ENCODE measurements around the gene SPATA16.
"Not testable (repeated sequence)": the region's sequence is repeated elsewhere in the genome, so short reads cannot be mapped to it uniquely, and the experiment has no call there.

Gene SPATA16

DNA sequence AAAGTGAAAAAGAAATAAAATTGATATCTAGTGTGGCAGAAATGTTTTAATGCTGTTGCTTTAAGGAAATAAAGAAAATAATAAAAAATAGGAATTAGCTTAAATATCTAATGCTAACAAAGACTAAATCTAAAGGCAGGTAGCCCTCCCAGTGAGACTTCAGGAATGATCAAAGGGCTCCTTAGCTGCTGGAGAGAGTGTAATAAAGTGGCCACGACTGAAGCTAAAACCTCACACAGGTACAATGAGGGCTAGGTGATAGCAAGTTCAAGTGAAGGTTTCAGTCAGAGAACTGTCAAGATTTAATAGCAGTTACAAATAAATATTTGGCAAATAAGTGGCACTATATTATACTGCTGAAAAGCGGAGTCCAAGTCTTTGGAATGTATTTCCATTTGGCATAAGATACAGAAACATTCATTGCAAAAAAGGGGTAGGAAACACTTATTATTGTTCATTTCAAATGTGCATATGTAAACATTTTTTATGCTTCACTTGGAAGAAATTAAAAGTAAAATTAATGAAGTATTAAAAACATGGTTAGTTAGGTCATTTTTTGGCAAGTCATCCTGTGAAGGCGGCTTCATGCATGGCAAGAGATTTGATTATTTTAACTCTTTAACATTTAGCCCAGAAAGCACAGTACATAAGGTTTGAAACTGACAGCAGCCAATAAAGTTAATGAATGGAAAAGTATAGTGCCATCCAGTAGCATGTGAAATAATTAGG, 222.3 kb downstream of the SPATA16 start:
- H3K36me3 Mint-ChIP-seq: no peaks in the 10 kb centered on the region
- H3K27me3 Mint-ChIP-seq: no peaks in the 10 kb centered on the region
- DNase-seq: no peak
- H3K9me3 Mint-ChIP-seq: no peaks in the 10 kb centered on the region
- no peak overlapping the region for H3K27ac Mint-ChIP-seq
- H3K4me3 Mint-ChIP-seq: no peak overlapping the region
- CTCF ChIA-PET: no interaction called here
- H3K4me1 Mint-ChIP-seq: no peaks in the 10 kb centered on the region

DNA sequence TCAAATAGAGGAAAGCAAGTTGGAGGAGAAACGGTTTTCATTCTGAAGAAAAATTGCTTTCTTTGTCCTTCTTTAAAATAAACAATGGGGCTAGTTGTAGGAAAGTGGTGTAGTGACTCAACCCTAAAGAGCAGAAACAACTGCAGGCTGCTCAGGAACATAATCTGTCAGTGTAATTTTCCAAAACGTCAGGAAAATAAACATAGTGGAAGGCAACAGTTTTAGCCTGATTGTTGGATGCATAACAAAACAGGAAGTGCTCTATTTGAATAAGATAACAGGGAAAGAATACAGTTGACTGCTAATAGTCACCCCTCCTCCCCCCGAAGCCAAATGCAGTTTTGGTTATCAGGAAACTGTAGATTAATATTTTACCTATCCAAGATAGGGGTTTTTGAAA, 222.9 kb downstream of the SPATA16 start:
- CTCF ChIA-PET: no interaction called here
- no peak overlapping the region for H3K4me3 Mint-ChIP-seq
- no peaks in the 10 kb centered on the region for H3K27me3 Mint-ChIP-seq
- no peaks in the 10 kb centered on the region for H3K4me1 Mint-ChIP-seq
- no peak for DNase-seq
- no peaks in the 10 kb centered on the region for H3K36me3 Mint-ChIP-seq
- no peaks in the 10 kb centered on the region for H3K9me3 Mint-ChIP-seq
- no peak overlapping the region for H3K27ac Mint-ChIP-seq

DNA sequence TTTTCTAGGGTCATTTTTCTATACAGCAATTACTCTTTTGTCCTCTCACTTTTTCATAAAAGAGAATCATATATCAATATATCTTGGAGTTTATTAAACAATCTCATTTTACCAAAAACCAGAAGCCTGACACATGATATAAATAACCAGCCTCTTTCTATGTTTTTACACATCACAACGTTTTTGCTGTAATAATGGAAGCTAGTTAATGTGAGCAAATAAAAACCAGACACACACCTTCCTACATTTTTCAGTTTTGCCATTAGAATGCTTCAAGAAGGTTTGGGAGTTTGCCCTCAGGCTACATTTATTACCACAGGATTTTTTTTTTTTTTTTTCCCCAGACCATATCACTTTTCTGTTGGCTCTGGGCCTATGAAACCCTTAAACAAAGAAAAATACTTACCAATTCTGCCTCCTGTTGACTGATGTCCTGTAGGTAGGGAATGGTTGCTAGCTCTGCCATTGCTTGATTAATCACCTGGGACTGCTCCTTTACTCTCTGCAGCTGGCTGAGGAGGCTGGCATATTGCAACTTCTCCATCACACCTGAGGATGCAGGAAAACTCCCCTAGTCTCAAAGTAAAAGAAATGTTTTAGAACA, 225.0 kb downstream of the SPATA16 start:
- H3K9me3 Mint-ChIP-seq: no peaks in the 10 kb centered on the region
- H3K27ac Mint-ChIP-seq: no peak overlapping the region
- CTCF ChIA-PET: no interaction called here

DNA sequence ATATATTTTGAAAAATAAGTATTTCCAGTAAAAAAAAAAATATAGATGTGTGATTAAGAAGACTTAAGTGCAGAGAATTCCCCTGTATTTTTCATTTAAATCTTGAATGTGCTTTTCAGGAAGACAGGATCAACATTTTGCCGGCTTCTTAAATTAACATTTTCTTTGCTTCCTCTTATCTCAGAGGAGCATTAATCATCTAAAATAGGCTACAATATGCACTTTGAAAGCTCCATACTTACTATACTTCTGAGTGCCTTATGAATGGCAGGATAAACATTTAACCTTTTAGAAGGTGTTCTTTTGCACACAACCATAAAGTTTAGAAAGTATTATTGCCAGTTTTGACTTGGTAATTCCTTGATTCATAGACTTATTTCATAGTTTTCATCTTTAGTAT, 226.2 kb downstream of the SPATA16 start:
- H3K27me3 Mint-ChIP-seq: no peaks in the 10 kb centered on the region
- no peaks in the 10 kb centered on the region for H3K9me3 Mint-ChIP-seq
- CTCF ChIA-PET: no interaction called here

More for the DNA sequence above, 225.0 kb downstream of the SPATA16 start:
- Mint-ChIP-seq H3K36me3 (no peaks in the 10 kb centered on the region), H3K4me1 (no peaks in the 10 kb centered on the region), H3K4me3 (no peak overlapping the region), H3K27me3 (no peaks in the 10 kb centered on the region)
- DNase-seq: no peak

DNA sequence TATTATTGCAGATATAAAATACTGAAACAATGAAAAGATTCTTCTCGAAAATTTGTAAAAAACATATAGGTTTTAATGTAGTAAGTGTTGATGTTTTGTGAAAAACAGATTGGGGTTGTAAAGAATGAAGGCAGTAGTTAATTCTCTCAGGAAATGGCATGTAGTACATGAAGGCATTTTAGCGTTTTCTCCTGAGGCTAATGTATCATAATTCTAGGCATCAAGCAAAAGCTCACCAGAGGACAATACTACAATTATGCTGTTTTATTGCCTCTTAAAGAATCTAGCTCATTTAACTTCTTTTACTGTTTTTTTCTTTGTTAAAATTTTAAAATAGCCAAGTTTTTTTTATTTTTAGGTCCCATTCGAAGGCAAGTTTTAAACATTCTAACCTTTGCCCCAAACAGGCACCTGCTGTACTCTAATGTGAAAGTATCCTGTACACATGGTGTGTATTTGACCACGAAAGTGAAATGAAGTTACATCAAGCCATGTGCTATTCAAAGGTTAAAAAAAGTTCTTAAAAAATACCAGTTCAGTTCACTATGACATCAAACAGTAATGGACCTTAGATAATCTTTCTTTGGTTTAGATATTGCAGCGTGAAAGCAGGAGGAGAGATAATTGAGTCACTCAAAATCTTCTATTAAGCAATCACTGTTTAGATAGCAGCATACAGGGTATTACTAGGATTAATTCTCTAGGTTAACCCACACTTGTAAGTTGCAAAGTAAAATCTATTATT, 227.0 kb downstream of the SPATA16 start:
- Mint-ChIP-seq H3K27ac (no peak overlapping the region), H3K27me3 (no peaks in the 10 kb centered on the region), H3K4me1 (no peaks in the 10 kb centered on the region), H3K4me3 (no peak overlapping the region), H3K9me3 (no peaks in the 10 kb centered on the region), H3K36me3 (no peaks in the 10 kb centered on the region)
- CTCF ChIA-PET: no interaction called here
- no peak for DNase-seq

More for the DNA sequence above, 226.2 kb downstream of the SPATA16 start:
- Mint-ChIP-seq H3K4me1 (no peaks in the 10 kb centered on the region), H3K27ac (no peak overlapping the region), H3K4me3 (no peak overlapping the region), H3K36me3 (no peaks in the 10 kb centered on the region)
- DNase-seq: no peak

DNA sequence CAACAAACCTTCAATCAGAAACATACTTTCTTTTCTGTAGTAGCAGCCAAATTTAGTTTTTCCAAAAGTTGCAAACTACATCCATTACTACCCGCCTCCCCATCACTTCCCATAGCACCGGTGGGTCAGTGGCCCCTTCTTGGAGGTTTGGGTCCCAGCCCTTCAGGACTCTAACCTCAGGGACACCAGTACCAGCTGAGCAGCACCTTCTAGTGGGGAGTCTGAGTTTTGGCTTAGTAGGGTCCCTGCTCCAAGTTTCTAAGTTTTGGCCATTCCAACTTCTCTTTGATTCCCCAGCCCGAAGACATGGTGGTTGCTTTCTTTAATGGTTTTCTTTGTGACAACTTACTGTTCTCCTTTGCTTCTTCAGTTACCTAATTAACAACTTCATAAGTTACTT, 229.9 kb downstream of the SPATA16 start:
- no peak overlapping the region for H3K27ac Mint-ChIP-seq
- no peaks in the 10 kb centered on the region for H3K27me3 Mint-ChIP-seq
- CTCF ChIA-PET: no interaction called here
- DNase-seq: no peak
- H3K4me3 Mint-ChIP-seq: no peak overlapping the region
- H3K36me3 Mint-ChIP-seq: no peaks in the 10 kb centered on the region
- H3K4me1 Mint-ChIP-seq: no peaks in the 10 kb centered on the region
- no peaks in the 10 kb centered on the region for H3K9me3 Mint-ChIP-seq

DNA sequence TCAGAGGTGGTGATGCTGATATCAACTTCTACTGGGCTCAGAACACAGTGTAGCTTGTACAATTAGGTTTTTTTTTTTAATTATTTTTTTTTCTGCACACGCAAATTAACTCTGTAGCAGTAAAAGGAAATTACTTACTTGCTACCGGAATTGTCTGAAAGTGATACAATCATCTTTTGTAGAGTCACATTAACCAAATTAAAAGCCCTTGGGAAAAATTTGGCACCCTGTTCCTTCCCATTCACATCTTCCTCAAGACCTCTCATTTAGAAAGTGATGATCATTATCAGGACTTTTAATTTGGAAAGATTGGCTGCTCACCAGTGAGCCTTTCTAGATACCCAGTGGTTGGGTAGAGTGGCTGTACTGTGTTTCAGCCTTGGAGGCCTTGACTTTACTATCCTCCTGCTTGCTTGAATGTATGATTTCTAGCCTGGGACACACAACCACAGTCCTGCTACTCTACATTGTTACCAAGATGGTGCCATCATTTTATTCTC, 232.2 kb downstream of the SPATA16 start:
- no peaks in the 10 kb centered on the region for H3K4me1 Mint-ChIP-seq
- no peaks in the 10 kb centered on the region for H3K36me3 Mint-ChIP-seq
- no peak for DNase-seq
- no peak overlapping the region for H3K4me3 Mint-ChIP-seq
- CTCF ChIA-PET: no interaction called here
- peaks cover 3% of the 10 kb centered on the region for H3K27me3 Mint-ChIP-seq
- H3K9me3 Mint-ChIP-seq: no peaks in the 10 kb centered on the region
- no peak overlapping the region for H3K27ac Mint-ChIP-seq

DNA sequence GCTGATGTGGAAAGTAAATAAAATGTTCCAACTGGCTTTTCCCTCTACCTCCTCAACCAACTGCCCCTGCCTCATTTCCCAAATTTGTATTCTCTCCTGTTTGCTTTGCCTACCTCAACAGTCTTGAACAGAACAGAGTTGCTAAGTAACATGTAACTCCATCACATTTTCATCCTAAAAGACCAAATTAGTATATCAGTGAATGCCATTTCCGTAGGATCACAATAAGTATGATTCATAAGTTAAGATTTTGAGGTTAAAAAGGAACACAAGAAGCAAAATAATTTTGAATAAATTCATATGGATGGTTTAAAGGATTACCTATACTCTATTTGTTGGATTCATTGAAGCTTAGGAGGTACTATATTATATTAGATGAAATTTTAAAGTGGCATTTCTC, 235.6 kb downstream of the SPATA16 start:
- no peak overlapping the region for H3K27ac Mint-ChIP-seq
- H3K36me3 Mint-ChIP-seq: no peaks in the 10 kb centered on the region
- DNase-seq: no peak
- no peaks in the 10 kb centered on the region for H3K4me1 Mint-ChIP-seq
- no peaks in the 10 kb centered on the region for H3K9me3 Mint-ChIP-seq
- CTCF ChIA-PET: no interaction called here
- peaks cover 3% of the 10 kb centered on the region for H3K27me3 Mint-ChIP-seq
- H3K4me3 Mint-ChIP-seq: no peak overlapping the region

DNA sequence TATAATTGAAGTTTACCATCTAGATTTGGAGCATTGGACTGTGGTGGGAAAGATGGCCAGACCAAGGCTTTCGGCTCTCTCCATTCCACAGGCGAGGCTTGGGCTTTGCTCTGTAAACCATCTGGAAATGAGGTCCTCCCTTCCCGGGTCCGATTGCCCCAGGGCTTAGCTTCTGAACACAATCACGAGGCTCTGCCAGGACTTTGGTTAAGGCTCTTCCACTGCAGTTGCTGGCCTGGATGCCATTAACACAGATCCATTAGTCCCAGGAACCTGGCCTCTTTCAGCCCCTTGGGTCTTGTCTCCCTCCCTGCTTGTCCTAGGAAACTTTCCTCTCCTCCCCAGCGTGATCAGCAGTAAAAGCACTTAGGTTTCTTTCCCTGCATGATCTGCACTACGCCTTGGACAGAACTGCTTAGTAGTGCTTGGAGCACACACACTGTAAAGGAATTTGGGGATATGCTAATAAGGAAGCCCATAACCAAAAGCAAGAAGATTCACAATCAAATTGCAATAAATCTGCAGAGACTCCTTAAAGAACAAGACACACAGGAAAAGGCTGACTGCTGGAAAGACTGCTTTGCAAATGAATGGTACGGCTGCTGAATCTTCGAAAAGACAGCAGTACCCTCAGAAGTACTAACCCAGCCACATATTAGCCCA, 236.2 kb downstream of the SPATA16 start:
- H3K4me1 Mint-ChIP-seq: no peaks in the 10 kb centered on the region
- H3K36me3 Mint-ChIP-seq: no peaks in the 10 kb centered on the region
- no peak overlapping the region for H3K4me3 Mint-ChIP-seq
- CTCF ChIA-PET: no interaction called here
- H3K27me3 Mint-ChIP-seq: peaks cover 3% of the 10 kb centered on the region
- H3K9me3 Mint-ChIP-seq: no peaks in the 10 kb centered on the region
- H3K27ac Mint-ChIP-seq: no peak overlapping the region
- DNase-seq: no peak

DNA sequence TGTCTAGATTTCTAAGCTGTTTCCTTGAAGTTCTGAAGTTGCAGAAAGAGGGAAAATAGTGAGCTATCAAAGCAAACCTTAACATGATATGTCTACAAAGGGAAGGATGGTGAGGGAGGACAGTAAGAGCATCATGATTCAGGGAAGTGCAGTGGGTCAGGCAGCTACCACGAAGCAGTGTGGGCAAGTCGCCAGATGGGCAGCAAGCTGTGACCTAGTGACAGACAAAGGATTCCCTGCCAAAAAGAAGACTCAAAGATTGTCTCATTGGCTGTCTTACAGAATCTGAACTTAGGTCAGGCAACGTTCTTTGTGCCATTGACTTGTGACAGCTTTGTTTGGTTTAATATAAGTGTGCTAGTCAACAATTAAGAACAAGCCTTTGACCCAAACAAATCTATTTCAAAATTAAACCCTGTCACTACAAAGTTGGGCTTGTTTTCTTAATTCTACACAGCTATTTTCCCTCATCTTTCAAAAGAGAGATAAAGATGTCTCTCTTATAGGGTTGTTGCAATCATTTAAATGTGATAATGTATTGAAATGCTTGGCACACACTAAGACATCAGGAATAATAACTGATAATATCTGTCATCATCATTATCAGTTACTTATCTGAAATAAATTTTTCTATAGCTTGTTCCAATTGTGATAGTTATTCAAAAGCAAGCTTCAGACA, 237.3 kb downstream of the SPATA16 start:
- CTCF ChIA-PET: no interaction called here
- H3K9me3 Mint-ChIP-seq: no peaks in the 10 kb centered on the region

DNA sequence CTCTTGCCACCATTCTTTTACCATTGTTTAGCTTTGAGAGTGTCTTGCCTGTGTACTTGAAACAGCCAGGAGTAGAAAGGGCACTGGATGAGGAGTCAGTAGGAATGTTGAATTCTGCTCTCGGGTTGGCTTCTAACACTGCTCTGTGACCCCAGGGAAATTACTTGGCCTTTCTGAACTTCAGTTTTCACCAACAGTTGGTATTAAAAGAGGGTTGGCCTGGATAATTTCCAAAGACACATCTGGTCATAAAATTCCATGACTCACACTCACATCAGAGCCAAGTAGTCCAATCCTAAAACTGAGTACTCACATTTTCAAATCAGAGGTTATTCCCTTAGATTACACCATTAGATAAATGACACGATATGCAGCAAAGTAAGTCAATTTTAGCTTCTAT, 248.9 kb downstream of the SPATA16 start:
- no peak for DNase-seq
- CTCF ChIA-PET: no interaction called here
- H3K27me3 Mint-ChIP-seq: no peaks in the 10 kb centered on the region
- no peak overlapping the region for H3K4me3 Mint-ChIP-seq
- H3K36me3 Mint-ChIP-seq: no peaks in the 10 kb centered on the region
- H3K9me3 Mint-ChIP-seq: no peaks in the 10 kb centered on the region
- H3K27ac Mint-ChIP-seq: no peak overlapping the region
- no peaks in the 10 kb centered on the region for H3K4me1 Mint-ChIP-seq

More for the DNA sequence above, 237.3 kb downstream of the SPATA16 start:
- no peaks in the 10 kb centered on the region for H3K4me1 Mint-ChIP-seq
- DNase-seq: no peak
- H3K27ac Mint-ChIP-seq: no peak overlapping the region
- H3K4me3 Mint-ChIP-seq: no peak overlapping the region
- no peaks in the 10 kb centered on the region for H3K36me3 Mint-ChIP-seq
- peaks cover 3% of the 10 kb centered on the region for H3K27me3 Mint-ChIP-seq

DNA sequence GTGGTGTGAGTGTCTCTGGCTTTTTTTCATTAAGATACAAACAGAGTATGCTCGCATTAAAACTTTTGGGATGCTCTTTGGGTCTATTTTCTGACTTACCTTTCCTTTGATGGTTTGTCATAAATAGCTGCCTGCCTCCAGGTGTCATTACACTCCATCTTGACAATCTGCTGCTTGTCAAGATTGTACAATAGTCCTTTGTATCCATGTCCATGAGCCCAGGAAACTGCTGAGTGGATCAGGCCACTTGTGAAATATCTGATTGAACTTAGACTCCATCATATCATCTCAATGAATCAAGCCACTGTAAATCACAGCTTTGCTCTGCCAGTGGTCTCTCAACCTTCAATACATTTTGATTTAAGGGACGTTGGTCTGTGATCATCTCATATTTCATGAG, 255.3 kb downstream of the SPATA16 start:
- no peaks in the 10 kb centered on the region for H3K9me3 Mint-ChIP-seq
- H3K27ac Mint-ChIP-seq: no peak overlapping the region
- CTCF ChIA-PET: no interaction called here
- H3K36me3 Mint-ChIP-seq: no peaks in the 10 kb centered on the region
- no peak for DNase-seq
- no peaks in the 10 kb centered on the region for H3K27me3 Mint-ChIP-seq
- no peak overlapping the region for H3K4me3 Mint-ChIP-seq
- H3K4me1 Mint-ChIP-seq: no peaks in the 10 kb centered on the region

DNA sequence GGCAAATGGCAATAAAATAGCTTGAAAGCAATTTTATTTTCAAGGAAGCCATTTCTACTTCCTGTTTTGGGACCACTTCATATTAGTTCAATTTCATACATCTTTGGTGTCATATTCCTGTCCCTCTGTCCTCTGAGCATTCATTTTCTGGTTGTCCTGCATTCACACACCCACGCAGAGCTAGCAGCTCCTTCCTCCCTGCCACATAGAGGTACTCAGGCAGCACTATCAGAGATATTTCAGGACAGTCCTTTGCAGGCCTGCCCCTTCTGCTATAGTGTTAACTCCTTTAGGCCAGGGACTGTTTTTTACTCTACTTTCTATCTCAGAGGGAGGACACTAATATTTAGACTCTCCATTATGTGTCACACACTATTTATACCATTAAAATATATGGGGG, 258.5 kb downstream of the SPATA16 start:
- Mint-ChIP-seq H3K4me3 (no peak overlapping the region), H3K36me3 (no peaks in the 10 kb centered on the region), H3K4me1 (no peaks in the 10 kb centered on the region), H3K9me3 (peaks cover 2% of the 10 kb centered on the region), H3K27me3 (no peaks in the 10 kb centered on the region), H3K27ac (no peak overlapping the region)
- DNase-seq: no peak
- CTCF ChIA-PET: no interaction called here

DNA sequence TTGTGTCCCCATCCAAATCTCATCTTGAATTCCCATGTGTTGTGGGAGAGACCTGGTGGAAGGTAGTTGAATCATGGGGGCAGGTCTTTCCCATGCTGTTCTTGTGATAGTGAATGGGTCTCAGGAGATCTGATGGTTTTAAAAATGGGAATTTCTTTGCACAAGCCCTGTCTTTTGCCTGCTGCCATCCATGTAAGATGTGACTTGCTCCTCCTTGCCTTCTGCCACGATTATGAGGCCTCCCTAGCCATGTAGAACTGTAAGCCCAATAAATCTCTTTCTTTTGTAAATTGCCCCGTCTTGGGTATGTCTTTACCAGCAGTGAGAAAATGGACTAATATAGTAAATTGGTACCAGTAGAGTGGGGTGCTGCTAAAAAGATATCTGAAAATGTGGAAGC, 261.7 kb downstream of the SPATA16 start:
- H3K27ac Mint-ChIP-seq, H3K9me3 Mint-ChIP-seq, H3K36me3 Mint-ChIP-seq, DNase-seq, H3K4me3 Mint-ChIP-seq, CTCF ChIA-PET, H3K27me3 Mint-ChIP-seq, H3K4me1 Mint-ChIP-seq: not testable (repeated sequence)
